ENCODE data around the gene HPDL. TPM values are rescaled to one million over a fixed set of nuclear protein-coding genes. Genes with fewer than 3 reads are reported as not detected.

HPDL gene
- total RNA-seq, 1 donor from 2014 or later, result 0.30 TPM

DNA sequence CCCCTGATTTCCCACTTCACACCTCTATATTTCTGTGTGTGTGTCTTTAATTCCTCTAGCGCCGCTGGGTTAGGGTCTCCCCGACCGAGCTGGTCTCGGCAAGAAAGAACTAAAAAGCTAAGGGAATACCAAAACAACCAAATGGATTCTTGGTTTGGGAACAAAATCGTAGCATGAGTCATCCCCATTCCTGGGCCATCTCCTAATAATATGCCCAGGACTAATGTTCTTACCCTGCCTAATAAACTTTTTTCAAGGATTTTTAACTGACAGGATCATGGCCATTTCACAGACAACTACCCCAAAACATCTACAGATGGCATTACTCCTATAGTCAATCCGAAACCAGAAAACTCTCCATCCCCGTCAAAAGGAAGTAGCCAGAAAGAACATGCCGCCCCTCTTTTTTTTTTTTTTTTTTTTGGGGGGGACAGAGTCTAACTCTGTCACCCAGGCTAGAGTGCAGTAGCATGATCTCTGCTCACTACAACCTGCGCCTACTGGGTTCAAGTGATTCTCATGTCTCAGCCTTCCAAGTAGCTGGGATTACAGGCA is 4.1 kb upstream of the HPDL start:
- DNase-seq (ENCODE audit: low read depth), result no peak

DNA sequence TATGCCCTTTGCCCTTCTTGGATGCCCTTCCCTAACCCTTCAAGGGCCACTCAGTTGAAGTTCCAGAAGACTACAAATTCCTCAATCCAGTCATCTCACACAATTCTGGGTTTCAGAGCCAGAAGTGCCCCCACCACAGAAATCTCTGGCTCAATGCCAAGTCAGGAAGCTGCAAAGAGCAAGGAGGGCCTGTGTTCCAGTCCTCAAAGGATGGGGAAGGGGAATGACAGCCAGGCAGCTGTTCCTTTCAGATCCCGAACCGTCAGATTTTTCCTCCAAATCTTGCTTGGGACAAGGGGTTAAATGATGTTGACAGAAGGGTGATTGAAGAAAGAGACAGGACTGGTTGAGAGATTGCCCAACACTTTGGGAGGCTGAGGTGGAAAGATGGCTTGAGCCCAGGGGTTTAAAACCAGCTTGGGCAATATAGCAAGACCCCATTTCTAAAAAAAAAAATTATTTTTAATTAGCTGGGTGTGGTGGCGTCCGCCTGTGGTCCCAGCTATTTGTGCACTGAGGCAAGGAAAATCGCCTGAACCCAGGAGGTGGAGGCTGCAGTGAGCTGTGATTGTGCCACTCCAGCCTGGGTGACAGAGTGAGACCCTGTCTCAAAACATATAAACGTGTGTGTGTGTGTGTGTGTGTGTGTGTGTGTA is 716 bp upstream of the HPDL start:
- DNase-seq (ENCODE audit: low read depth), result no peak

DNA sequence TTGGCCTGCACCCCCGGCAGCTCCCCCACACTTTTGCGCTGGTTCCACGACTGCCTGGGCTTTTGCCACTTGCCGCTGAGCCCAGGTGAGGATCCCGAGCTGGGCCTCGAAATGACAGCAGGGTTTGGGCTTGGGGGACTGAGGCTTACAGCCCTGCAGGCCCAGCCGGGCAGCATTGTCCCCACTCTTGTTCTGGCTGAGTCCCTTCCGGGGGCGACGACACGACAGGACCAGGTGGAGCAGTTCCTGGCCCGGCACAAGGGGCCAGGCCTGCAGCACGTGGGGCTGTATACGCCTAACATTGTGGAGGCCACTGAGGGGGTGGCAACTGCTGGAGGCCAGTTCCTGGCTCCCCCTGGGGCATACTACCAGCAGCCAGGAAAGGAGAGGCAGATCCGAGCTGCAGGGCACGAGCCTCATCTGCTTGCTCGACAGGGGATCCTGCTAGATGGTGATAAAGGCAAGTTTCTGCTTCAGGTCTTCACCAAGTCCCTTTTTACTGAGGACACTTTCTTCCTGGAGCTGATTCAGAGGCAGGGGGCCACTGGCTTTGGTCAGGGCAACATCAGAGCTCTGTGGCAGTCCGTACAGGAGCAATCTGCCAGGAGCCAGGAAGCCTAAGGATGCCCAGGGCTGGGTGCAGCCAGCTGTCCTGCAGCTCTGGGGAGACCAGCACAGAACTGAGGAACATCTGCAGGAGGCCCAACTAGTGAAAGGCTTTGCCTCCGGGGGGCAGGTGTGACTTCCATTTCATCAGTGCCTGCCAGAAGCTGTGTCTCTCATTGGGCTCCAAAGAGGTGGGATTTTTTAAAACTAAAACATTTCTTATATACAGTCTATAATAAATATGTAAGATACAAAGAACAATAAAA is 1.2 kb downstream of the HPDL start:
- DNase-seq (ENCODE audit: low read depth), result no peak

DNA sequence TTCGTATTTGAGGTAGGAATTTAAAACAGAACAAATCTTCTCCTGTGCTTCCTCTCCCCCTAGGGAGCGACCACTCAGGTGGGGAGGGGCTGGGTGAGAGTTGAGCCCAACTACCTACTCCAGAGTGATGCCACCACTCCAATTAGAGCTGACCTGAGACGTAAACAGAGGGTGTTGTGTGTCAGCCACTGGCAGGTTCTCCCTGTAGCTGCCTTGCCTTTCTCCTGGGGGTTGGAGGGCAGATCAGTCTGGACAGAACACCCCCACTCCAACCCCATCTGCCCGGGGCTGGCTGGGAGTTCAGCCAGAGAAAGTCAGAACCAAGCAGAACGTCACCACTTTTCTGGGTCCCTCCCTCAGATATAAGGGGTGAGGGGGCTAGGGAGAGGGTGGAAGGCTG is 2.0 kb downstream of the HPDL start:
- DNase-seq (ENCODE audit: low read depth), result no peak

DNA sequence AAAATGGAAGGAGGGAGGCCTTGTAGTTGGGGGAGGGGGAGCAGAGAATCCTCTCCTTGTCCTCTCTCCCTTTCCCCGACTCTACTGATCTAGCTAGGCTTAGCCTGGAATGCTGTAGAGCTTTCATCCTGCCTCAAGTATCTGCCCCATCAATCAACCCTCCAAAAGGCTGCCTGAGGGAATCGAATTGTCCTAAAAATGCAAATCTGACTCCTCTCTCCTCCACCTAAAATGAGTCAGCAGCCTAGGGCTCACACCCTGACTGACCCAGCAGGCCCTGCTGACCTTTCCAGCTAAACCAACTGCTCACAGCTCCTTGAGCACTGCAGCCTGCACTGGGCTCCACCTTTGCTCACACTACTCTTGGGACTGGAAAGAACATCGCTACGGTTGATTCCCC is 2.8 kb downstream of the HPDL start:
- no peak for DNase-seq (ENCODE audit: low read depth)

DNA sequence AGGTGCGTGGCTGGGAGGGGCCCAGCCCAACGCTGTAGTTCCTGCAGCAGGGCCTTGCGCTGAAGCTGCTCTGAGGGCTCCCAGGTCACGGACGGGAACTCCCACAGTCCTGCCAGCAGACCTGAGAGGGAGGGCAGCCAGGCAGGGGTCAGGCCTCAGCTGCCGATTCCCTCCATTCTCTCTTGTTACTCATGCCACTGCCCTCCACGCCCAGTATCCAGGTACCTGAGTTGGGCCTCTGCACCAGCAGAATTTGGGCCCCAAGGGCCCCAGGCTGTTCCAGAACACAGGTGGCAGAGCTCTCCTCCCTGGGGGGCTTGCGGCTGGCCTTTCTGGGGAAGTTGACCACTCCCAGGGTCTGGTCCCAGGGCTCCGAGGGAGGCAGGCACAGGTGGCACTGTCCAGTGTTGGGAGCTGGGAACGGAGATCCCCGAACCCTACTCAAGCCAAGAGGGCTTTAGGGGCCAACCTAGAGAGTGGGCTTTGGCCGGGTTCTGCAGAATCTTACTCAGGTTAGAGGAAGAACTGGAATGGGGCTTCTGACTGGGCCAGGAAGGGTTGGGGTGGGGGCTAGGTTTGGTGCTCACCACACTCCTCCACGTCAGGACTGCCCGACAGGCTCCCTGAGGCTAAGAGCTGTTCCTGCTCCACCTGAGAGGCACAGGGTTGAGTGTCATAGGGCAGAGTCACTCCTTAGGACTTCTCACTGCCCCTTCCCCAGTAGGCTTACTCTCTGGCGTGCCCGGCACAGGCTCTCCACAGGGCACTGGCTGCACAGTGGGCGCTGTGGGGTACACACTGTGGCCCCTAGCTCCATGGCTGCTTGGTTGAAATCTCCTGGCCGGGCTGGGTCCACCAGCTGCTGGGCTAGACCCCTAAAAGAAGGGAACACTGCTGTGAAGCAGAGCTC is 5.0 kb downstream of the HPDL start:
- no peak for DNase-seq (ENCODE audit: low read depth)

DNA sequence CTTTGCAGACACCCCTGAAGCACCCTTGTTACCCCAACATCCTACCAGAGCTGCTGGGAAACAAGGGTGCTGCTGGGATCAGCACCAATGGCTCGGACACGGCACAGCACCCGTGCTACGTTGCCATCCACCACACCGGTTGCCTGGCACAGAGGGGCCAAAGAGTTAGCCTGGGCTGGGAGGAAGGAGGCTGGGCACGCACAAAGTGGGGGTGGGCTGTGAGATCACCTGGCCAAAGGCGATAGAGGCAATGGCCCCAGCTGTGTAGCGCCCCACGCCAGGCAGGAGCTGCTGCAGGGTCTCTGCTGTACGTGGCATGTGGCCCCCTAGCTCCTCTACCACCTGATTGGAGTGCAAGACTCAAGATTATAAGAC is 5.6 kb downstream of the HPDL start:
- no peak for DNase-seq (ENCODE audit: low read depth)

DNA sequence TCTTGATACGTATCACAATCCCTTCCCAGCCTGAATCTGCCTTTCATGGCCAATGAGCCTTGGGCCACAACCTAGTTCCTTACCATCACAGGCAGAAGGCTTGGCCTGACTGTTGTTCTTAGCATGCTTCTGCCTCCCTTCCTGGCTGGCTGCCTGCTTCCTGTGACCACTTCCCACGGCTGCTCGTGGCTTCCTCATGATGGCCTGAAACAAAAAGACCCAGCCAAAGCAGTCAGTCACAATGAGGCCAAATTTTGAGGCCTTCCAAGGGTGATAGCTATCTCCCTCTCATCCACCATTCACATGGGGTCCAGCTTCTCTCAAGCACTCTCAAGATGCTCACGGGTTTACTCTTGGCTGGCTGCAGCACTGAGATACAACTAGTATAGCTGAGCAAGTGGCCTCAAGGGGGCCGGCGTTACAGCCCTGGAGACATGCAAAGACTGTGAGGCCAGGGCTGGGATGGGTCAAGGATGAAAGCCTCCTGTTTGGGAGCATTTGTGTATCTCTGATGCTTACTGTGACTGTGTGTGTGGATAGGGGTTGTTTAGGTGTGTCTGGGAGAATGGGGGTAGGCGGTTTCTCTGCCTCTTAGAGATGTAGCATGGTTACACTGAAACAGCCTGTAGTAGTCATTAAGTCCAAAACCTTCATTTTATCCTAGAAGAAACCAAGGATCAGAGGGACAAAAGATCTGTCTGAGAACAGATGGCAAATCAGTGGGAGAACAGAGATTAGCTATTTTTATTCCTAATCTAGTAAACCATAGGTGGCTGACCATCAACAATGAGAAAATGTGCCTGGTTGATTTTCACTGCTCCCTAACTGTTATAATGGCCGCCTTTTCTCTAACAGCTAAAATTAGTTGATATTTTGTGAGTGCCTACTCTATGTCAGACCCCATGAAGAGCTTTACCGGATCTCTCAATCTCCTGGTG is 7.9 kb downstream of the HPDL start:
- DNase-seq (ENCODE audit: low read depth), result no peak

DNA sequence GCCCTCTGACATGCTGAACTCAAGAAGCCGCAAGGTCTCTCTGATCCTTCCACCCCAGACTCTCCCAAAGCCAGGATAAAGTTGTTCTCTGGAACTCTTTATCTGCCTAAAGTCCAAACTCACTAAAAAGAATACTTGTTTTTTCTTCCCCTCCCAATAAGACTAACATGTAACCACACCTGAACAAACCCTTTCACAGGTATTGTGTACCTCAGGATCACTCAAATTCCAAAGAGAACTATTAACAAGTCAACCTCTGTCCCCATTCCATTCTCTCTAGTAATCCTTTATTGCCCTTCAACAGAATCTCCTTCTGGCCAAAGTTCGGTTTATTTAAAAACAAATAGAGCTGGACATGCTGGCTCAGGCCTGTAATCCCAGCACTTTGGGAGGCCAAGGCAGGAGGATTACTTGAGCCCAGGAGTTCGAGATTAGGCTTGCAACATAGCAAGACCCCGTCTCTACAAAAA is 9.2 kb downstream of the HPDL start:
- peak; percentile 38 for DNase-seq (ENCODE audit: low read depth)

DNA sequence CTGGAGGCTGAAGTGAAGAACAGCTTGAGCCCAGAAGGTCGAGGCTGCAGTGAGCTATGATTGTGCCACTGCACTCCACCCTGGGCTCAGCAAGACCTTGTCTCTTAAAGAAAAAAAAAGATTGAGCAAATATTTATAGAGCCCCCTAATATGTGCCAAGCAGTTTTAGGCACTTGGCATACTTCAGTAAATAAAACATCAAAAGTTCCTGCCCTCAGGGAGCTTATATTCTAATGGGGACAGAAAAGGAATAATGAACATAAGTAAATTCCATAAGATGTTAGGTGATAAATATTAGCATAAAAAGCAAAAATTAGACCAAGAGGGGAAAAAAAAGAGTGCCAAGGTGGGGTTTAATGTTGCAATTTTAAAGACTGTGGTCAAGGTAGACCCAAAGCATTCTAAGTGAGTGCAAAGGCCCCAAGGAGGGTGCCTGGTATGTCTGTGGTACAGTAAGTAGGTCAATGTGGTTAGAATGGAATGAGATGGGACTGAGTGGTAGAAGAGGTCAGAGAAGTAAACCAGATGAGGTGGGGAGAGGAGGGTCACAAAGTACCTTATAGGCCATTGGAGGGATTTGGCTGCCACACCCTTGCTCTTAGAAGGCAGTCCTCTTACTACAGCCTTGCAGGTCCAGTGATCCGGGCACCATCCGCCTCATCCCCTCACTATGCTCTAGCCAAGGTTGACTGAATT is 11.1 kb downstream of the HPDL start:
- DNase-seq (ENCODE audit: low read depth), result peak; percentile 52

DNA sequence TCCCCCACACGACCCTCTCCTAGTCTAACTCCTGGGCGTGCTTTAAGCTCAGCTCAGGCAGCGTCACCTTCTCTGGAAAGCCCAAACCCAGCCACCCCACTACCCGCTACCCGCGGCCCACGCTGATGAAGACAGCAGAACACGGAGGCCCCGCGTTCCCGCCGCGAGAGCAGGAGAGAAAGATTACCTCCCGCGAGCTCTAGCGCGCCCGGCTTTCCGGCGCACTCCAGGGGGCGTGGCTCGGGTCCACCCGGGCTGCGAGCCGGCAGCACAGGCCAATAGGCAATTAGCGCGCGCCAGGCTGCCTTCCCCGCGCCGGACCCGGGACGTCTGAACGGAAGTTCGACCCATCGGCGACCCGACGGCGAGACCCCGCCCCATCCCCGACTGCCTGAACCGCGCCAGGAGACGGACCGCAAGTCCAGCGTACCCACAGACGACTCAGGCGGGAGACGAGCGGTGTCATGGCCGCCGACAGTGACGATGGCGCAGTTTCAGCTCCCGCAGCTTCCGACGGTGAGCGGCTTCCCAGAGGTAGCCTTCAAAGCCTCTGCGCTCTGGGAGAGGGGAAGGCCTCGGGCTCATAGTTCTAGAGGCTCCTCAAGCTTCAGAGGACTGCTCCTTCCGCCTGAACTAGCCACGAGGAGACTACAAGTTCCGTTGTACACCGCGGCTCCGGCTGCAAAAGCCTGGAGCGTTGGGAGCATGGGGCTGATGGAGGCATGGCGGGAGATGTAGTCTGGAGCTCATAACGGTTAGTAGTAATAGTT is 13.3 kb downstream of the HPDL start, which contains the start of the genes MUTYH and TOE1:
Gene MUTYH (minus strand): TSS at position 652 of the 770 bp plus-strand sequence. CDS start 5,935 bp downstream, outside the sequence.
Gene TOE1 (plus strand): TSS at position 382 of the 770 bp plus-strand sequence. CDS start 83 bp downstream, at position 465.
- peak; percentile 84 for DNase-seq (ENCODE audit: low read depth)

DNA sequence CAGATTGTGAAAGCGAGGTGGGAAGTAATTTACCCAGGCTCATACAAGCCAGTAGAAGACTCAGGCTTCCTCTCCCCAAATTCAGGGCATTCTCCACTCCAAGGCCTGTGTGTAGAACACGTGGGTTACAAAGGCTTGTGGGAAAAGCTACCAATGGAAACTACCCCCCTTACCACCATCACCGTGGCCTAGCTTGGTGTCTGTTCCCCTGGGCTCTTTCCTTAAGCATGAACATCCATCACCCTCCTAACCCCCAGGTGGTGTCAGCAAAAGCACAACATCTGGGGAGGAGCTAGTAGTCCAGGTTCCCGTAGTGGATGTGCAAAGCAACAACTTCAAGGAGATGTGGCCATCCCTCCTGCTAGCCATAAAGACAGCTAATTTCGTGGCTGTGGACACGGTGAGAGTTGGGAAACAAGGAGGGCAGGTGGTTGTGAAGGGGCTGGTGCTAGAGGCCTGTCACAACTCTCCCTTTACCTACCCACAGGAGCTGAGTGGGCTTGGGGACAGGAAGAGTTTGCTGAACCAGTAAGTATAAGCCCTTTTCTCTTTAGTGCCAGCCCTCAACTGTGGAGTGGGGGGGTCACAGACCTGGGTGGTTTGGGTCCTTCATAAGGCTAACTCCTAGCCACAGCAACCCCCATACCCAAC is 14.2 kb downstream of the HPDL start:
- peak; percentile 11 for DNase-seq (ENCODE audit: low read depth)

DNA sequence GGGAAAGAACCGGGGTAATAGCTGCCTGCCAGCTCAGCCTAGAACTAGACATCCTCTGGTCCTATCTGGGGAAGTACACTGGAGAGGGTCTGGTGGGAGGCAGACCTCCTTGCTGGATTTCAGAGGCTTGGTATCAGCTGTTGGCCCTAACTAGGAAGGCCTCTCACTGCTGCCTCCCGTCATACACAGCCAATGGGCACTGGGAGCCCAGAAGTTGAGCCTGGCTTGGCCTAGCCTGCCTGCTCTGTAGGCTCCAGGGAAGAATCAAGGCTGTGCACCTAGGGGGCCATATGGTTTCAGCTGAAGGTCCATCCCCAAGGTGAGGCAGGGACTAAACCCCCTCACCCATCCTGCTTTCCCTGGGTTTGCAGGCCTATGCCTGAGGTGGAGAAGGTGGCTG is 17.8 kb downstream of the HPDL start:
- DNase-seq (ENCODE audit: low read depth), result no peak

DNA sequence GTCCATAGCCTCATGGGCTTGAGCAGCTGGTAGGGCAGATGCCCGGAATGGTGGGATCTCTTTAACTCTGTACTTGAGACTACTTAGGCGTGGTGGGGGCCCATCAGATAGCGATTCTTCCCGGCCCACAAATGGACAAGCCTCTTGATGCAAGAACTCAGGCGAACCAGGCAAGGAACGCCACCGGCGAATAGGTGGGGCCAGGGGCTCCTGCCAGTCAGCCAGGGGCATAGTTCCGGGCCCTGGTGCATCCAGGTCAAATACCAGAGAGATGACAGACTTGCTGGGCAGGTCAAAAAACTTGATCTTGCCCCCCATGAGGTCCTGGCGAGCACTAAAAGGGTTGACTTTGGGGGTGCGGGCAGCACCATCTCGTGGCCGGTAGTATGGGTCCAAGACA is 18.3 kb downstream of the HPDL start:
- no peak for DNase-seq (ENCODE audit: low read depth)

DNA sequence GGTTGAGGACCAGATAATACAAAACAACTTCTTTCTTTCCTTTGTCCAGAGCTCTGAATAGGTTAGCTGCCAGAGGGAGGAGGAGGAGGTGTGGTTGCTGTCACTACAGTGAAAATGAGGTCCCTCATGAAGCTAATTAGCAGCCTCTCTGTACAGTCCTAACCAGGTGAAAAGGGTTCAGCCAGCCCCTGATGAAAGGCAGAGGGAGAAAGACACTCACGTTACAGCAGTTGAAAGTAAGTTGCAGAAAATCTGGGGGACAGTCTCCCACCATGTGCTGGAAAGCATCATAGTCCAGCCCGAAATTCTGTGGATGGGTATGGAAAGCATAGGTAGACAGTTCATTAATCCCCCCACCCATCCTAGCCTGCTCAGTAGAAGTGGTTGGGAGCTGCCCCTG is 19.8 kb downstream of the HPDL start:
- no peak for DNase-seq (ENCODE audit: low read depth)

DNA sequence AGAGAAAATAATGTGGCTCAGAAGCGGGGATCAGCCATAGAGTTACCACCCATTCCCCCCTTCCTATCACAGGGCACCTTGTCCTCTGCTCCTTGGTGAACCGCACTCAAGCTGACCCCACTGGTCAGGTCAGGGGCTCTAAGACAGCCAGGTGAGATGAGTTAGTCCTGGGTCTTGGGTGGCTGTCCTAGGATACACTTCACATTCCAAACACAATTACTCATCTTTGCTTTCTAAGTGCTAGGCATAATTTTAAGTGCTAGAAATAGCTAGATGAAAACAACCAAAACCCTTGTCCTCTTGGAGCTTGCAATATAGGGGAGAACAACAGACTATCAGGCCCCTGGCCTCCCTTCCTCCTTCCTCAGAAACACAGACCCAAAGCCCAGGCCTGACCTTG is 21.3 kb downstream of the HPDL start:
- DNase-seq (ENCODE audit: low read depth), result peak; percentile 66

DNA sequence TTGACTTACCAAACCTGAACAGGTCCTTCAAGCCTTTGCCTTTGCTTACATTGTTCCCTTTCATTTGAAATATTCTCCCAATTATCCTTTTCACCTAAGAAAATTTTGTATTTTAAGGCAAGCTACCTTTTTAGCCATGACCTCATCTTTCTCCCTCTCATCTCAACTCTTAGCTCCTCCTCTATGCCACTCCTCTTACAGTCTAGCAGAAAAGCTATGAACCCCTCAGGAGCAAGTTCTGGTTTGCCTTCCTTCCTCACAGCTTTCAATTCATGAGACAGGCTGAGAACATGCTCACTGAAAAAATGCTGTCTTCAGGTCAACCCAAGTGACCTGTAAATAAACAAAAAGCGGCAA is 21.9 kb downstream of the HPDL start:
- no peak for DNase-seq (ENCODE audit: low read depth)

DNA sequence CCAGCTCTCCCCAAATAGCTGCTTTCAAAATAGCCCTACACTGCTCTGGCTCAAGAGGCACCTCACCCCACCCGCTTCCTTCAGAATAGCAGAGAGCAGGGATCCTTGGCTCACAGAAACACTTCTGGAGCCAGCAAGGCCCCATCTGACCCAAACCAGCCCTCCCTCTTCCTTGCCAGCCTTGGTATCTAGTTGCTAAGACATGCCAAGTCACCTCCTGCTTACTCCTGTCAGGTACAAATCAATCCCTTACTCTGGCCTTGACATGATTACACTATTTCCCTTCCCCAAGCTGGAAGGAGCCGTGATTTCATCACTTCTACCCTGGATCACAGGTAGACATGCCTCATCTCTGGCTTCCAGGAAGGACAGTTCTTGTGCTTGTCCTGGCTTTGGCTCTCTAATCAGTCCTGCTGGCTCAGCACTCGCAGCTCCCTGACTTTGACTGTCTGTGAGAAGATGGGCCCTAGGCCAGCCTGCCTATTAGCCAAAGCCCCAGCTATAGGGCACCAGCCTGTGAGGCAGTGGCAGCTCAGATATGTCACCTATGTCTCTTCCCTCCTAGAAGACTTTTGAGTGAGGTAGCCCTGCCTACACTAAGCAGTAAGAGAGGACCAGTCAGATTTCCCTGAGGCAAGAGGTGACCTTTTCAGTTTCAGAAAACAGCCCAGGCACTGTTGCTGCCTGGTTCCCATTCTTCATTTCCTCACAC is 22.4 kb downstream of the HPDL start:
- DNase-seq (ENCODE audit: low read depth), result no peak
